GM23338 (cell line): Measurements from ENCODE around the gene ICAM4. TPM values are rescaled to one million over a fixed set of nuclear protein-coding genes. Genes with fewer than 3 reads are reported as not detected.

Experiments
- ATAC-seq: fragments of 200-7000 bp; cut with Tn5 transposase; 3 replicates; pipeline ENCODE4 v1.9.1; 2020
- DNase-seq: peaks from one replicate; pipeline ENCODE4 v3.0.0-alpha.2; 2015; ENCODE audit warnings: low spot score
- H2AFZ ChIP-seq: fragments of 200-600 bp; sonication (generic); 2 replicates; pipeline ENCODE4 v1.8.0; 2016; ENCODE audit warnings: antibody characterized with exemption, mild to moderate bottlenecking, moderate library complexity
- H3F3A ChIP-seq: fragments of 200-600 bp; sonication (generic); replicated peaks from 2 replicates; pipeline ENCODE4 v1.8.0; 2017; ENCODE audit warnings: antibody characterized with exemption, mixed run types, low read depth
- H3K27ac ChIP-seq: fragments of 200-600 bp; sonication (generic); 2 replicates; pipeline ENCODE4 v1.6.1; 2016; ENCODE audit warnings: low read depth
- H3K27me3 ChIP-seq: fragments of 200-600 bp; sonication (generic); 2 replicates; pipeline ENCODE4 v1.8.0; 2016; ENCODE audit warnings: mild to moderate bottlenecking, mixed run types, moderate library complexity; ENCODE audit not compliant: insufficient read depth
- H3K36me3 ChIP-seq: fragments of 200-600 bp; sonication (generic); 2 replicates; pipeline ENCODE4 v1.8.0; 2016; ENCODE audit warnings: mild to moderate bottlenecking; ENCODE audit not compliant: insufficient read depth
- H3K4me1 ChIP-seq: fragments of 200-600 bp; sonication (generic); 2 replicates; pipeline ENCODE4 v1.8.0; 2016; ENCODE audit warnings: mild to moderate bottlenecking, moderate library complexity; ENCODE audit not compliant: insufficient read depth
- H3K4me2 ChIP-seq: fragments of 200-600 bp; sonication (generic); 2 replicates; pipeline ENCODE4 v1.7.1; 2017; ENCODE audit warnings: mixed run types
- H3K4me3 ChIP-seq: fragments of 200-600 bp; sonication (generic); 2 replicates; pipeline ENCODE4 v1.6.1; 2016; ENCODE audit warnings: mixed run types
- H3K79me2 ChIP-seq: fragments of 200-600 bp; sonication (generic); replicated peaks from 2 replicates; pipeline ENCODE4 v1.8.0; 2017; ENCODE audit warnings: mild to moderate bottlenecking; ENCODE audit not compliant: insufficient read depth
- H3K9me2 ChIP-seq: fragments of 200-600 bp; sonication (generic); 2 replicates; pipeline ENCODE4 v1.8.0; 2017; ENCODE audit not compliant: insufficient read depth
- H4K20me1 ChIP-seq: fragments of 200-600 bp; sonication (generic); replicated peaks from 2 replicates; pipeline ENCODE4 v1.8.0; 2017; ENCODE audit warnings: mild to moderate bottlenecking; ENCODE audit not compliant: insufficient read depth
- H3K27ac Mint-ChIP-seq: 2 replicates; pipeline ENCODE4 v1.8.0; 2020; ENCODE audit warnings: inconsistent platforms, mild to moderate bottlenecking, moderate library complexity, mixed read lengths
- H3K27me3 Mint-ChIP-seq: 3 replicates; pipeline ENCODE4 v1.8.0; 2022; ENCODE audit warnings: low read depth, mild to moderate bottlenecking, moderate library complexity, mixed read lengths, inconsistent platforms; ENCODE audit not compliant: insufficient read depth, poor library complexity
- H3K36me3 Mint-ChIP-seq: 3 replicates; pipeline ENCODE4 v1.8.0; 2021; ENCODE audit warnings: low read depth, mild to moderate bottlenecking, inconsistent platforms, moderate library complexity, mixed read lengths
- H3K4me1 Mint-ChIP-seq: 3 replicates; pipeline ENCODE4 v1.8.0; 2020; ENCODE audit warnings: mild to moderate bottlenecking, inconsistent platforms, mixed read lengths
- H3K4me3 Mint-ChIP-seq: 3 replicates; pipeline ENCODE4 v1.8.0; 2021; ENCODE audit warnings: moderate library complexity, mild to moderate bottlenecking, inconsistent platforms, mixed read lengths
- H3K9me3 Mint-ChIP-seq: 3 replicates; pipeline ENCODE4 v1.8.0; 2020; ENCODE audit warnings: moderate library complexity, mild to moderate bottlenecking, inconsistent platforms, mixed read lengths
- CREB1 ChIP-seq: fragments of 250-450 bp; sonication (Bioruptor Pico); IDR thresholded peaks from 2 replicates; pipeline ENCODE4 v1.5.0; 2020; ENCODE audit warnings: low read depth, mild to moderate bottlenecking, moderate library complexity
- EZH2 ChIP-seq: fragments of 200-600 bp; sonication (generic); IDR thresholded peaks from one replicate; pipeline ENCODE4 v1.8.0; 2017; ENCODE audit warnings: antibody characterized with exemption, mild to moderate bottlenecking, low read depth; ENCODE audit not compliant: unreplicated experiment
- EZH2phosphoT487 ChIP-seq: fragments of 200-600 bp; sonication (generic); IDR thresholded peaks from one replicate; pipeline ENCODE4 v1.8.1; 2018; ENCODE audit warnings: antibody characterized with exemption; ENCODE audit not compliant: unreplicated experiment
- JUNB ChIP-seq: IDR thresholded peaks from one replicate; pipeline ENCODE4 v1.6.1; 2016; ENCODE audit warnings: antibody characterized with exemption; ENCODE audit not compliant: unreplicated experiment
- NANOG ChIP-seq: IDR thresholded peaks from 2 replicates; pipeline ENCODE4 v1.6.1; 2016; ENCODE audit warnings: antibody characterized with exemption, borderline replicate concordance
- POLR2AphosphoS5 ChIP-seq: IDR thresholded peaks from 2 replicates; pipeline ENCODE4 v1.6.1; 2016; ENCODE audit warnings: antibody characterized with exemption, low read depth
- STAT1 ChIP-seq: IDR thresholded peaks from one replicate; pipeline ENCODE4 v1.6.1; 2016; ENCODE audit warnings: antibody characterized with exemption; ENCODE audit not compliant: unreplicated experiment
- ZNF114 ChIP-seq: fragments of 250-450 bp; sonication (Bioruptor Pico); IDR thresholded peaks from 2 replicates; pipeline ENCODE4 v1.5.0; 2020; ENCODE audit warnings: mild to moderate bottlenecking, moderate library complexity
- ZNF331 ChIP-seq: fragments of 250-450 bp; sonication (Bioruptor Pico); IDR thresholded peaks from 2 replicates; pipeline ENCODE4 v1.5.0; 2020; ENCODE audit warnings: low read depth, mild to moderate bottlenecking, moderate library complexity
- polyA plus RNA-seq: library from polyadenylated mRNA; unstranded; fragments of >200 nt; fragmentation: Nextera tagmentation; extraction: Ambion mirVana; gene quantifications from 2 replicates; pipeline ENCODE4 v1.2.1, GENCODE V29; 2016
- total RNA-seq: library from RNA; depleted of rRNA; stranded (reverse); fragments of >200 nt; shearing (Covaris generic); gene quantifications from 2 replicates; pipeline ENCODE4 v1.2.3, GENCODE V29; 2014
- TF ChIP-seq, protein P1 (sequence below): IDR thresholded peaks from one replicate; pipeline ENCODE4 v1.6.1; 2018; ENCODE audit warnings: antibody characterized with exemption; ENCODE audit not compliant: unreplicated experiment
- TF ChIP-seq, protein P2 (sequence below), 2 experiments: fragments of 200-600 bp in 1 of 2; sonication (generic) in 1 of 2; conservative IDR thresholded peaks; 2 replicates each; pipeline versions ENCODE4 v1.5.1 to v1.6.1; 2016 to 2017; ENCODE audit warnings: antibody characterized with exemption in 2 of 2, low read depth in 2 of 2, mild to moderate bottlenecking in 2 of 2, moderate library complexity in 1 of 2
- TF ChIP-seq, protein P3 (sequence below): fragments of 250-450 bp; sonication (Bioruptor Pico); IDR thresholded peaks from 2 replicates; pipeline ENCODE4 v1.5.0; 2020; ENCODE audit warnings: mild to moderate bottlenecking, moderate library complexity
- TF ChIP-seq, protein P4 (sequence below): IDR thresholded peaks from 2 replicates; pipeline ENCODE4 v1.6.1; 2016; ENCODE audit warnings: antibody characterized with exemption

Gene ICAM4
- total and polyA plus RNA-seq, 2 experiments from 2014 or later: 0.81 to 1.0 TPM

DNA sequence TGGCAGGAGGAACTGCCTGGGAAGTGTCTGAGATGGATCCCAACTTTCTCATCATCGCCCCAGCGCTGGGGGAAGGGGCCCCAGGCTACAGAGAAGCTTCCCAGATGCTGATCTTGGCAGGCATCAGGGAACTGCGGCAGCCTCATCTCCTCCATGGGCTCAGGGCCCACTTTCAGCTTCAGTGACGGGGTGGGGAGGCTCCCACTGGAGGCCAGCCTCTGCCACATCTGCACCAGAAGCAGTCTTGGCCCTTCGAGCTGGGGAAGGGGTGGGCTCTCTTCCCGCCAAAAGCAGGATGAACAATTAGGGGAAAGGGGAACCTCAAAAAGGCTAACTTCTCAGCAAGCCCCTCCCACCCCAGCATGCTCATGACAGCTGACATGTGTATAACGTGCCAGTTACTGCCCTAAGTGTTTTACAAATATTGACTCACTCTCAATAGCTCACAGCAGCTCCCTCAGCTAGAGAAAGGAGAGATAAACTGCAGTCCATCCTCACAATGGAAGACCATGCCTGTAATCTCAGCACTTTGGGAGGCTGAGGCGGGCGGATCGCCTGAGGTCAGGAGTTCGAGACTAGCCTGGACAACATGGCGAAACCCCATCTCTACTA is 48.5 kb upstream of the ICAM4 start:
- peaks cover 8% of the 10 kb centered on the region for H3K27me3 Mint-ChIP-seq
- no peak overlapping the region for H2AFZ ChIP-seq
- H3K36me3 Mint-ChIP-seq: no peaks in the 10 kb centered on the region
- no peak for ATAC-seq
- no peak overlapping the region for H3K27ac Mint-ChIP-seq
- no peaks in the 10 kb centered on the region for H3K79me2 ChIP-seq
- H3K27ac ChIP-seq: no peak overlapping the region
- H3K4me3 ChIP-seq: no peak overlapping the region
- TF ChIP-seq, protein P1, sequence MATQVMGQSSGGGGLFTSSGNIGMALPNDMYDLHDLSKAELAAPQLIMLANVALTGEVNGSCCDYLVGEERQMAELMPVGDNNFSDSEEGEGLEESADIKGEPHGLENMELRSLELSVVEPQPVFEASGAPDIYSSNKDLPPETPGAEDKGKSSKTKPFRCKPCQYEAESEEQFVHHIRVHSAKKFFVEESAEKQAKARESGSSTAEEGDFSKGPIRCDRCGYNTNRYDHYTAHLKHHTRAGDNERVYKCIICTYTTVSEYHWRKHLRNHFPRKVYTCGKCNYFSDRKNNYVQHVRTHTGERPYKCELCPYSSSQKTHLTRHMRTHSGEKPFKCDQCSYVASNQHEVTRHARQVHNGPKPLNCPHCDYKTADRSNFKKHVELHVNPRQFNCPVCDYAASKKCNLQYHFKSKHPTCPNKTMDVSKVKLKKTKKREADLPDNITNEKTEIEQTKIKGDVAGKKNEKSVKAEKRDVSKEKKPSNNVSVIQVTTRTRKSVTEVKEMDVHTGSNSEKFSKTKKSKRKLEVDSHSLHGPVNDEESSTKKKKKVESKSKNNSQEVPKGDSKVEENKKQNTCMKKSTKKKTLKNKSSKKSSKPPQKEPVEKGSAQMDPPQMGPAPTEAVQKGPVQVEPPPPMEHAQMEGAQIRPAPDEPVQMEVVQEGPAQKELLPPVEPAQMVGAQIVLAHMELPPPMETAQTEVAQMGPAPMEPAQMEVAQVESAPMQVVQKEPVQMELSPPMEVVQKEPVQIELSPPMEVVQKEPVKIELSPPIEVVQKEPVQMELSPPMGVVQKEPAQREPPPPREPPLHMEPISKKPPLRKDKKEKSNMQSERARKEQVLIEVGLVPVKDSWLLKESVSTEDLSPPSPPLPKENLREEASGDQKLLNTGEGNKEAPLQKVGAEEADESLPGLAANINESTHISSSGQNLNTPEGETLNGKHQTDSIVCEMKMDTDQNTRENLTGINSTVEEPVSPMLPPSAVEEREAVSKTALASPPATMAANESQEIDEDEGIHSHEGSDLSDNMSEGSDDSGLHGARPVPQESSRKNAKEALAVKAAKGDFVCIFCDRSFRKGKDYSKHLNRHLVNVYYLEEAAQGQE: no peak
- TF ChIP-seq ZNF114 (CRISPR knock-in tag) (no peak), CREB1 (no peak), JUNB (no peak), EZH2 (no peak), ZNF331 (no peak), STAT1 (no peak), POLR2AphosphoS5 (no peak), NANOG (no peak), EZH2phosphoT487 (no peak)
- TF ChIP-seq, protein P2, sequence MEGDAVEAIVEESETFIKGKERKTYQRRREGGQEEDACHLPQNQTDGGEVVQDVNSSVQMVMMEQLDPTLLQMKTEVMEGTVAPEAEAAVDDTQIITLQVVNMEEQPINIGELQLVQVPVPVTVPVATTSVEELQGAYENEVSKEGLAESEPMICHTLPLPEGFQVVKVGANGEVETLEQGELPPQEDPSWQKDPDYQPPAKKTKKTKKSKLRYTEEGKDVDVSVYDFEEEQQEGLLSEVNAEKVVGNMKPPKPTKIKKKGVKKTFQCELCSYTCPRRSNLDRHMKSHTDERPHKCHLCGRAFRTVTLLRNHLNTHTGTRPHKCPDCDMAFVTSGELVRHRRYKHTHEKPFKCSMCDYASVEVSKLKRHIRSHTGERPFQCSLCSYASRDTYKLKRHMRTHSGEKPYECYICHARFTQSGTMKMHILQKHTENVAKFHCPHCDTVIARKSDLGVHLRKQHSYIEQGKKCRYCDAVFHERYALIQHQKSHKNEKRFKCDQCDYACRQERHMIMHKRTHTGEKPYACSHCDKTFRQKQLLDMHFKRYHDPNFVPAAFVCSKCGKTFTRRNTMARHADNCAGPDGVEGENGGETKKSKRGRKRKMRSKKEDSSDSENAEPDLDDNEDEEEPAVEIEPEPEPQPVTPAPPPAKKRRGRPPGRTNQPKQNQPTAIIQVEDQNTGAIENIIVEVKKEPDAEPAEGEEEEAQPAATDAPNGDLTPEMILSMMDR (conservative IDR thresholded peaks at IDR 0.05; ENCODE audit: low read depth in 2 of 2): no peak
- TF ChIP-seq, protein P3, sequence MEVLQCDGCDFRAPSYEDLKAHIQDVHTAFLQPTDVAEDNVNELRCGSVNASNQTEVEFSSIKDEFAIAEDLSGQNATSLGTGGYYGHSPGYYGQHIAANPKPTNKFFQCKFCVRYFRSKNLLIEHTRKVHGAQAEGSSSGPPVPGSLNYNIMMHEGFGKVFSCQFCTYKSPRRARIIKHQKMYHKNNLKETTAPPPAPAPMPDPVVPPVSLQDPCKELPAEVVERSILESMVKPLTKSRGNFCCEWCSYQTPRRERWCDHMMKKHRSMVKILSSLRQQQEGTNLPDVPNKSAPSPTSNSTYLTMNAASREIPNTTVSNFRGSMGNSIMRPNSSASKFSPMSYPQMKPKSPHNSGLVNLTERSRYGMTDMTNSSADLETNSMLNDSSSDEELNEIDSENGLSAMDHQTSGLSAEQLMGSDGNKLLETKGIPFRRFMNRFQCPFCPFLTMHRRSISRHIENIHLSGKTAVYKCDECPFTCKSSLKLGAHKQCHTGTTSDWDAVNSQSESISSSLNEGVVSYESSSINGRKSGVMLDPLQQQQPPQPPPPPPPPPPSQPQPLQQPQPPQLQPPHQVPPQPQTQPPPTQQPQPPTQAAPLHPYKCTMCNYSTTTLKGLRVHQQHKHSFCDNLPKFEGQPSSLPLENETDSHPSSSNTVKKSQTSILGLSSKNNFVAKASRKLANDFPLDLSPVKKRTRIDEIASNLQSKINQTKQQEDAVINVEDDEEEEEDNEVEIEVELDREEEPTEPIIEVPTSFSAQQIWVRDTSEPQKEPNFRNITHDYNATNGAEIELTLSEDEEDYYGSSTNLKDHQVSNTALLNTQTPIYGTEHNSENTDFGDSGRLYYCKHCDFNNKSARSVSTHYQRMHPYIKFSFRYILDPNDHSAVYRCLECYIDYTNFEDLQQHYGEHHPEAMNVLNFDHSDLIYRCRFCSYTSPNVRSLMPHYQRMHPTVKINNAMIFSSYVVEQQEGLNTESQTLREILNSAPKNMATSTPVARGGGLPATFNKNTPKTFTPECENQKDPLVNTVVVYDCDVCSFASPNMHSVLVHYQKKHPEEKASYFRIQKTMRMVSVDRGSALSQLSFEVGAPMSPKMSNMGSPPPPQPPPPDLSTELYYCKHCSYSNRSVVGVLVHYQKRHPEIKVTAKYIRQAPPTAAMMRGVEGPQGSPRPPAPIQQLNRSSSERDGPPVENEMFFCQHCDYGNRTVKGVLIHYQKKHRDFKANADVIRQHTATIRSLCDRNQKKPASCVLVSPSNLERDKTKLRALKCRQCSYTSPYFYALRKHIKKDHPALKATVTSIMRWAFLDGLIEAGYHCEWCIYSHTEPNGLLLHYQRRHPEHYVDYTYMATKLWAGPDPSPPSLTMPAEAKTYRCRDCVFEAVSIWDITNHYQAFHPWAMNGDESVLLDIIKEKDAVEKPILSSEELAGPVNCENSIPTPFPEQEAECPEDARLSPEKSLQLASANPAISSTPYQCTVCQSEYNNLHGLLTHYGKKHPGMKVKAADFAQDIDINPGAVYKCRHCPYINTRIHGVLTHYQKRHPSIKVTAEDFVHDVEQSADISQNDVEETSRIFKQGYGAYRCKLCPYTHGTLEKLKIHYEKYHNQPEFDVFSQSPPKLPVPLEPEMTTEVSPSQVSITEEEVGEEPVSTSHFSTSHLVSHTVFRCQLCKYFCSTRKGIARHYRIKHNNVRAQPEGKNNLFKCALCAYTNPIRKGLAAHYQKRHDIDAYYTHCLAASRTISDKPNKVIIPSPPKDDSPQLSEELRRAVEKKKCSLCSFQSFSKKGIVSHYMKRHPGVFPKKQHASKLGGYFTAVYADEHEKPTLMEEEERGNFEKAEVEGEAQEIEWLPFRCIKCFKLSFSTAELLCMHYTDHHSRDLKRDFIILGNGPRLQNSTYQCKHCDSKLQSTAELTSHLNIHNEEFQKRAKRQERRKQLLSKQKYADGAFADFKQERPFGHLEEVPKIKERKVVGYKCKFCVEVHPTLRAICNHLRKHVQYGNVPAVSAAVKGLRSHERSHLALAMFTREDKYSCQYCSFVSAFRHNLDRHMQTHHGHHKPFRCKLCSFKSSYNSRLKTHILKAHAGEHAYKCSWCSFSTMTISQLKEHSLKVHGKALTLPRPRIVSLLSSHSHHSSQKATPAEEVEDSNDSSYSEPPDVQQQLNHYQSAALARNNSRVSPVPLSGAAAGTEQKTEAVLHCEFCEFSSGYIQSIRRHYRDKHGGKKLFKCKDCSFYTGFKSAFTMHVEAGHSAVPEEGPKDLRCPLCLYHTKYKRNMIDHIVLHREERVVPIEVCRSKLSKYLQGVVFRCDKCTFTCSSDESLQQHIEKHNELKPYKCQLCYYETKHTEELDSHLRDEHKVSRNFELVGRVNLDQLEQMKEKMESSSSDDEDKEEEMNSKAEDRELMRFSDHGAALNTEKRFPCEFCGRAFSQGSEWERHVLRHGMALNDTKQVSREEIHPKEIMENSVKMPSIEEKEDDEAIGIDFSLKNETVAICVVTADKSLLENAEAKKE (CRISPR knock-in tag): no peak
- TF ChIP-seq, protein P4, sequence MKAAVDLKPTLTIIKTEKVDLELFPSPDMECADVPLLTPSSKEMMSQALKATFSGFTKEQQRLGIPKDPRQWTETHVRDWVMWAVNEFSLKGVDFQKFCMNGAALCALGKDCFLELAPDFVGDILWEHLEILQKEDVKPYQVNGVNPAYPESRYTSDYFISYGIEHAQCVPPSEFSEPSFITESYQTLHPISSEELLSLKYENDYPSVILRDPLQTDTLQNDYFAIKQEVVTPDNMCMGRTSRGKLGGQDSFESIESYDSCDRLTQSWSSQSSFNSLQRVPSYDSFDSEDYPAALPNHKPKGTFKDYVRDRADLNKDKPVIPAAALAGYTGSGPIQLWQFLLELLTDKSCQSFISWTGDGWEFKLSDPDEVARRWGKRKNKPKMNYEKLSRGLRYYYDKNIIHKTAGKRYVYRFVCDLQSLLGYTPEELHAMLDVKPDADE: no peak
- H3F3A ChIP-seq: no peaks in the 10 kb centered on the region
- no peaks in the 10 kb centered on the region; the same call in 2 of the 3 replicates for H3K9me3 Mint-ChIP-seq
- no peak overlapping the region for H3K4me3 Mint-ChIP-seq
- no peaks in the 10 kb centered on the region for H4K20me1 ChIP-seq
- no peaks in the 10 kb centered on the region for H3K27me3 ChIP-seq
- no peaks in the 10 kb centered on the region for H3K9me2 ChIP-seq
- no peak overlapping the region for H3K4me2 ChIP-seq
- no peaks in the 10 kb centered on the region for H3K4me1 ChIP-seq
- no peaks in the 10 kb centered on the region for H3K36me3 ChIP-seq
- no peak for DNase-seq
- peaks cover 6% of the 10 kb centered on the region for H3K4me1 Mint-ChIP-seq
